ENCODE results near the gene SOS2.
A peak's percentile ranks its signal among the peaks of the same experiment; 100 is the strongest.

Gene SOS2

GRCh38 chr14:50113381-50114035 lies 117.9 kb downstream of the SOS2 start:
- H3K79me2 ChIP-seq (ENCODE audit: control insufficient read depth, low read length): peaks cover 61% of the 10 kb centered on the region
- H3K27me3 ChIP-seq (ENCODE audit: control insufficient read depth, low read length): no peaks in the 10 kb centered on the region
- H3K9me3 ChIP-seq (ENCODE audit: control insufficient read depth, insufficient read depth, low read length): no peaks in the 10 kb centered on the region
- peak overlapping the region; percentile 93 for H3K4me2 ChIP-seq (ENCODE audit: low read length)
- peak overlapping the region; percentile 63 for H3K4me3 ChIP-seq (ENCODE audit: low read length)
- TF ChIP-seq CTCF (IDR thresholded peaks at IDR 0.05; ENCODE audit: low read depth, low read length, poor library complexity, severe bottlenecking) (no peak), EZH2phosphoT487 (IDR thresholded peaks at IDR 0.05; ENCODE audit: borderline replicate concordance, low read length) (no peak)
- H3F3A ChIP-seq (ENCODE audit: control insufficient read depth, insufficient read depth): peaks cover 35% of the 10 kb centered on the region
- H3K36me3 ChIP-seq (ENCODE audit: control insufficient read depth, low read length): peaks cover 72% of the 10 kb centered on the region
- H4K20me1 ChIP-seq (ENCODE audit: control insufficient read depth, insufficient read depth, low read depth, low read length): peaks cover 15% of the 10 kb centered on the region; the same call in 1 of the 2 replicates
- peak overlapping the region; percentile 41 for H3K27ac ChIP-seq (ENCODE audit: low read depth, low read length)
- peaks cover 37% of the 10 kb centered on the region for H3K4me1 ChIP-seq (ENCODE audit: control insufficient read depth, low read length)
- H3K9me2 ChIP-seq (replicated peaks; ENCODE audit: control insufficient read depth, low read length): no peaks in the 10 kb centered on the region

- H3K27me3 ChIP-seq (ENCODE audit: control insufficient read depth, low read length): no peaks in the 10 kb centered on the region
- TF ChIP-seq CTCF (IDR thresholded peaks at IDR 0.05; ENCODE audit: low read depth, low read length, poor library complexity, severe bottlenecking) (no peak), EZH2phosphoT487 (IDR thresholded peaks at IDR 0.05; ENCODE audit: borderline replicate concordance, low read length) (no peak)
- no peak overlapping the region for H3K4me3 ChIP-seq (ENCODE audit: low read length)
- no peak overlapping the region for H3K4me2 ChIP-seq (ENCODE audit: low read length)
- H4K20me1 ChIP-seq (ENCODE audit: control insufficient read depth, insufficient read depth, low read depth, low read length): peaks cover 14% of the 10 kb centered on the region; the same call in 1 of the 2 replicates
- H3F3A ChIP-seq (ENCODE audit: control insufficient read depth, insufficient read depth): peaks cover 46% of the 10 kb centered on the region
- H3K27ac ChIP-seq (ENCODE audit: low read depth, low read length): no peak overlapping the region
- H3K4me1 ChIP-seq (ENCODE audit: control insufficient read depth, low read length): peaks cover 30% of the 10 kb centered on the region
- peaks cover 48% of the 10 kb centered on the region for H3K79me2 ChIP-seq (ENCODE audit: control insufficient read depth, low read length)
- H3K9me2 ChIP-seq (replicated peaks; ENCODE audit: control insufficient read depth, low read length): no peaks in the 10 kb centered on the region
- no peaks in the 10 kb centered on the region for H3K9me3 ChIP-seq (ENCODE audit: control insufficient read depth, insufficient read depth, low read length)
- peaks cover 73% of the 10 kb centered on the region for H3K36me3 ChIP-seq (ENCODE audit: control insufficient read depth, low read length)
These were observed 120.9 kb downstream of the SOS2 start for GRCh38 chr14:50110323-50111037.

GRCh38 chr14:50109342-50109741 lies 122.0 kb downstream of the SOS2 start:
- H4K20me1 ChIP-seq (ENCODE audit: control insufficient read depth, insufficient read depth, low read depth, low read length): peaks cover 8% of the 10 kb centered on the region; the same call in 1 of the 2 replicates
- no peaks in the 10 kb centered on the region for H3K9me3 ChIP-seq (ENCODE audit: control insufficient read depth, insufficient read depth, low read length)
- no peaks in the 10 kb centered on the region for H3K9me2 ChIP-seq (replicated peaks; ENCODE audit: control insufficient read depth, low read length)
- H3K36me3 ChIP-seq (ENCODE audit: control insufficient read depth, low read length): peaks cover 63% of the 10 kb centered on the region
- TF ChIP-seq CTCF (IDR thresholded peaks at IDR 0.05; ENCODE audit: low read depth, low read length, poor library complexity, severe bottlenecking): no peak
- TF ChIP-seq EZH2phosphoT487 (IDR thresholded peaks at IDR 0.05; ENCODE audit: borderline replicate concordance, low read length): no peak
- peaks cover 25% of the 10 kb centered on the region for H3K4me1 ChIP-seq (ENCODE audit: control insufficient read depth, low read length)
- H3K27ac ChIP-seq (ENCODE audit: low read depth, low read length): no peak overlapping the region
- H3K4me3 ChIP-seq (ENCODE audit: low read length): no peak overlapping the region
- H3F3A ChIP-seq (ENCODE audit: control insufficient read depth, insufficient read depth): peaks cover 44% of the 10 kb centered on the region
- no peak overlapping the region for H3K4me2 ChIP-seq (ENCODE audit: low read length)
- H3K27me3 ChIP-seq (ENCODE audit: control insufficient read depth, low read length): no peaks in the 10 kb centered on the region
- peaks cover 37% of the 10 kb centered on the region for H3K79me2 ChIP-seq (ENCODE audit: control insufficient read depth, low read length)
